Measurements from ENCODE around the gene NCKAP5. TPM values are rescaled to one million over a fixed set of nuclear protein-coding genes. Genes with fewer than 3 reads are reported as not detected.

NCKAP5 gene
- total RNA-seq, 1 experiment from 2014 or later = 1.1 TPM

- peak; percentile 52 for DNase-seq (ENCODE audit: low read depth)
Observed at GRCh38 chr2:133422931-133423351, 145.3 kb downstream of the NCKAP5 start.

GRCh38 chr2:133421516-133422324, 146.5 kb downstream of the NCKAP5 start:
- DNase-seq (ENCODE audit: low read depth) = peak; percentile 2

- DNase-seq (ENCODE audit: low read depth) = no peak
Observed at GRCh38 chr2:133420788-133421187, 147.5 kb downstream of the NCKAP5 start.

GRCh38 chr2:133418671-133419070, 149.6 kb downstream of the NCKAP5 start:
- no peak for DNase-seq (ENCODE audit: low read depth)

- DNase-seq (ENCODE audit: low read depth) = no peak
Observed at GRCh38 chr2:133418021-133418420, 150.2 kb downstream of the NCKAP5 start.

- DNase-seq (ENCODE audit: low read depth) = no peak
Observed at GRCh38 chr2:133417415-133417814, 150.8 kb downstream of the NCKAP5 start.

GRCh38 chr2:133416736-133417135, 151.5 kb downstream of the NCKAP5 start:
- DNase-seq (ENCODE audit: low read depth) = no peak

- DNase-seq (ENCODE audit: low read depth) = no peak
Observed at GRCh38 chr2:133416146-133416545, 152.1 kb downstream of the NCKAP5 start.

GRCh38 chr2:133415210-133415876, 152.9 kb downstream of the NCKAP5 start:
- DNase-seq (ENCODE audit: low read depth) = peak; percentile 33

- no peak for DNase-seq (ENCODE audit: low read depth)
Observed at GRCh38 chr2:133414486-133415209, 153.6 kb downstream of the NCKAP5 start.

GRCh38 chr2:133413863-133414262, 154.4 kb downstream of the NCKAP5 start:
- peak; percentile 14 for DNase-seq (ENCODE audit: low read depth)

- DNase-seq (ENCODE audit: low read depth) = no peak
Observed at GRCh38 chr2:133412694-133413093, 155.6 kb downstream of the NCKAP5 start.

- no peak for DNase-seq (ENCODE audit: low read depth)
Observed at GRCh38 chr2:133411857-133412256, 156.4 kb downstream of the NCKAP5 start.

- DNase-seq (ENCODE audit: low read depth) = no peak
Observed at GRCh38 chr2:133411101-133411500, 157.2 kb downstream of the NCKAP5 start.

- DNase-seq (ENCODE audit: low read depth) = no peak
Observed at GRCh38 chr2:133409581-133410285, 158.5 kb downstream of the NCKAP5 start.

GRCh38 chr2:133408671-133409070, 159.6 kb downstream of the NCKAP5 start:
- no peak for DNase-seq (ENCODE audit: low read depth)

GRCh38 chr2:133407341-133407740, 160.9 kb downstream of the NCKAP5 start:
- DNase-seq (ENCODE audit: low read depth) = no peak

- DNase-seq (ENCODE audit: low read depth) = no peak
Observed at GRCh38 chr2:133405252-133405651, 163.0 kb downstream of the NCKAP5 start.

- DNase-seq (ENCODE audit: low read depth) = no peak
Observed at GRCh38 chr2:133400411-133400810, 167.9 kb downstream of the NCKAP5 start.

GRCh38 chr2:133393895-133394294, 174.4 kb downstream of the NCKAP5 start:
- no peak for DNase-seq (ENCODE audit: low read depth)

GRCh38 chr2:133390156-133390555, 178.1 kb downstream of the NCKAP5 start:
- peak; percentile 66 for DNase-seq (ENCODE audit: low read depth)

GRCh38 chr2:133389569-133389968, 178.7 kb downstream of the NCKAP5 start:
- no peak for DNase-seq (ENCODE audit: low read depth)

All from RPMI7951 (cell line).